HepG2 (cell line): ENCODE measurements around the gene EBF4. TPM values are rescaled to one million over a fixed set of nuclear protein-coding genes. Genes with fewer than 3 reads are reported as not detected.

ENCODE experiments used
- BORCS8-MEF2B ChIP-seq: sonication (generic); formaldehyde crosslinking; IDR thresholded peaks from 2 replicates; pipeline ENCODE4 v1.8.0; 2022; ENCODE audit warnings: mild to moderate bottlenecking, missing genetic modification reagents
- CAMTA2 ChIP-seq: sonication (generic); formaldehyde crosslinking; IDR thresholded peaks from 2 replicates; pipeline ENCODE4 v1.4.0; 2020; ENCODE audit warnings: mild to moderate bottlenecking, missing genetic modification reagents, borderline replicate concordance
- EEA1 ChIP-seq: sonication (generic); formaldehyde crosslinking; IDR thresholded peaks from 2 replicates; pipeline ENCODE4 v1.5.1; 2020; ENCODE audit warnings: mild to moderate bottlenecking, missing genetic modification reagents, borderline replicate concordance
- ETV6 ChIP-seq: sonication (generic); formaldehyde crosslinking; conservative IDR thresholded peaks from 2 replicates; pipeline ENCODE4 v1.4.0; 2020; ENCODE audit warnings: missing genetic modification reagents
- FOXK1 ChIP-seq: sonication (generic); formaldehyde crosslinking; IDR thresholded peaks from 2 replicates; pipeline ENCODE4 v1.4.0; 2020; ENCODE audit warnings: low read depth, missing genetic modification reagents, borderline replicate concordance
- IKZF1 ChIP-seq: fragments of 450-650 bp; IDR thresholded peaks from 2 replicates; pipeline ENCODE4 v1.7.1; 2016
- KDM6A ChIP-seq: IDR thresholded peaks from 2 replicates; pipeline ENCODE4 v1.6.1; 2016; ENCODE audit warnings: low read depth
- MEIS1 ChIP-seq: sonication (generic); formaldehyde crosslinking; IDR thresholded peaks from 2 replicates; pipeline ENCODE4 v1.9.0; 2021; ENCODE audit warnings: mild to moderate bottlenecking, missing genetic modification reagents, moderate library complexity, borderline replicate concordance
- MTF1 ChIP-seq: sonication (generic); formaldehyde crosslinking; IDR thresholded peaks from 2 replicates; pipeline ENCODE4 v1.5.0; 2020; ENCODE audit warnings: missing genetic modification reagents
- NFYC ChIP-seq: IDR thresholded peaks from 2 replicates; pipeline ENCODE4 v1.6.1; 2016; ENCODE audit warnings: missing genetic modification reagents, missing compliant biosample characterization
- NR3C1 ChIP-seq: sonication (generic); formaldehyde crosslinking; IDR thresholded peaks from 2 replicates; pipeline ENCODE4 v1.4.0; 2020; ENCODE audit warnings: missing genetic modification reagents
- SALL1 ChIP-seq: sonication (generic); formaldehyde crosslinking; IDR thresholded peaks from 2 replicates; pipeline ENCODE4 v1.8.0; 2022; ENCODE audit warnings: mild to moderate bottlenecking, missing genetic modification reagents
- SP140L ChIP-seq: sonication (generic); formaldehyde crosslinking; IDR thresholded peaks from 2 replicates; pipeline ENCODE4 v1.4.0; 2020; ENCODE audit warnings: missing genetic modification reagents, borderline replicate concordance
- TBX3 ChIP-seq: fragments of 450-650 bp; IDR thresholded peaks from 2 replicates; pipeline ENCODE4 v1.6.1; 2017; ENCODE audit warnings: antibody characterized with exemption, mild to moderate bottlenecking, inconsistent platforms, borderline replicate concordance
- TFDP2 ChIP-seq: sonication (generic); formaldehyde crosslinking; IDR thresholded peaks from 2 replicates; pipeline ENCODE4 v1.4.0; 2020; ENCODE audit warnings: missing genetic modification reagents
- ZBTB2 ChIP-seq: sonication (generic); formaldehyde crosslinking; IDR thresholded peaks from 2 replicates; pipeline ENCODE4 v1.8.0; 2022; ENCODE audit warnings: low read depth, missing genetic modification reagents
- ZFP62 ChIP-seq: sonication (generic); formaldehyde crosslinking; IDR thresholded peaks from 2 replicates; pipeline ENCODE4 v1.4.0; 2020; ENCODE audit warnings: missing genetic modification reagents
- ZMAT3 ChIP-seq: sonication (generic); formaldehyde crosslinking; conservative IDR thresholded peaks from 2 replicates; pipeline ENCODE4 v1.7.0; 2021; ENCODE audit warnings: missing genetic modification reagents
- ZNF431 ChIP-seq: sonication (generic); formaldehyde crosslinking; IDR thresholded peaks from 2 replicates; pipeline ENCODE4 v1.9.0; 2022; ENCODE audit warnings: missing genetic modification reagents, low read depth, mild to moderate bottlenecking, borderline replicate concordance
- ZNF546 ChIP-seq: sonication (generic); formaldehyde crosslinking; conservative IDR thresholded peaks from 2 replicates; pipeline ENCODE4 v1.8.1; 2023; ENCODE audit warnings: mild to moderate bottlenecking, missing genetic modification reagents
- ZNF576 ChIP-seq: sonication (generic); formaldehyde crosslinking; IDR thresholded peaks from 2 replicates; pipeline ENCODE4 v1.4.0; 2020; ENCODE audit warnings: mild to moderate bottlenecking, missing genetic modification reagents
- ZNF710 ChIP-seq: sonication (generic); formaldehyde crosslinking; IDR thresholded peaks from 2 replicates; pipeline ENCODE4 v1.5.0; 2020; ENCODE audit warnings: mild to moderate bottlenecking, missing genetic modification reagents, borderline replicate concordance
- ZSCAN20 ChIP-seq: sonication (generic); formaldehyde crosslinking; IDR thresholded peaks from 2 replicates; pipeline ENCODE4 v1.4.0; 2020; ENCODE audit warnings: missing genetic modification reagents, mild to moderate bottlenecking, borderline replicate concordance
- polyA plus RNA-seq, 8 experiments: library from polyadenylated mRNA; depleted of rRNA in 3 of 8; stranded (reverse) in 7 of 8; unstranded in 1 of 8; fragments of >200 nt; fragmentation: Illumina TruSeq in 4 of 8; extraction: Trizol in 4 of 8; gene quantifications; 2 replicates each; pipeline versions ENCODE4 v1.2.1 to v1.2.3, GENCODE V29; 2011 to 2016; ENCODE audit warnings: low read depth in 4 of 8, missing spikeins in 1 of 8, mixed read lengths in 1 of 8; ENCODE audit not compliant: insufficient read depth in 1 of 8
- total RNA-seq, 5 experiments: library from RNA; depleted of rRNA; stranded (reverse); fragments of >200 nt; fragmentation: Illumina TruSeq; extraction: Trizol; gene quantifications; 2 replicates each; pipeline ENCODE4 v1.2.3, GENCODE V29; 2016; ENCODE audit warnings: low read depth in 1 of 5
- TF ChIP-seq, protein P1 (sequence below): IDR thresholded peaks from 2 replicates; pipeline ENCODE4 v1.6.1; 2018; ENCODE audit warnings: missing genetic modification reagents

Gene EBF4
- total and polyA plus RNA-seq, 2 of the 13 experiments (the other 11 are each of a cell fraction or from before 2014, with no cell fraction given), result 0.84 to 2.2 TPM

DNA sequence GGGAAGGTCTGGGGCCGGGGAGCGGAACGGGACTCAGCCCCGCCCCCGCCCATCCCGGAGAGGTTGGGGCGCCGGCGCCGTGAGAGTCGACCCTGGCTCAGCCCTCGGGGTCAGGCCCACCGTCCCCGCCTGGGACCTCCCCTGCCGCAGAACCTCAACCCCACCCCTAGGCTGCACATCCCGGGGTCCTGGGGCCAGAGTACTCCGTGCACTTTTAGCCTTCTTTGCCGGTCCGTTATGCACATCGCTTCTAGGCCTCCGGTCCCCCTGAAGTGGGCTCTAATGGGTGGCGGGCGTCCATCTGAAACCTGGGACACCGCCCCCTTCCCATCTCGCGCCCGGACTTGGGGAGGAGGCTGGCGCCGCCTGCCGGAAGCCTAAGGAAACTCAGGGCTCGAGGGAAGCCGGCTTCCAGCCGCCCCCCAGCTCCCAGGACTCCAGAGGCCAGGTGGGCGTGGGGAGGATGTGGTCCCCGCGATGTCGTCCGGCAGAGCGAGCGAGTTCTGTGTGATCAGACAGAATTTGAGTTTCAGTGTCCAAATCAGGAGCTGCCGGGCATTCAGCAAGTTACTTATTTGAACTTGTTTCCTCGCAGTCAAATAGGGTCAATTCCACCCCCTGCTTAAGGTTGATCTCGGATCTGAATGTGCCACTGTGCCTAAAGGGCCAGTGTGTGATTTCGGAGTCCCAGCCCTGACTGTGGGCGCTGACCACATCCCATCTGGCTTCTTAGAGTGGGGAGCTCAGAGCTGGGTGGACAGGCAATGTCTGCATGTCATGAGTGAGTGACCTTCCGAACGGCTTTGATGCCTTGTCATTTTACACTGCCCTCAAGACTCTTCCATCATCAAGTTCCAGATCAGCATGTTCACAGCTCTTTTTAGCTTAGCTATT lies 60.2 kb downstream of the EBF4 start (continued):
- TF ChIP-seq FOXK1 (CRISPR knock-in tag) (no peak), EEA1 (no peak), ZNF710 (CRISPR knock-in tag) (no peak), TFDP2 (CRISPR knock-in tag) (peak; percentile 10; the same call in 1 of the 2 replicates), ZNF576 (CRISPR knock-in tag) (no peak), ZFP62 (no peak), SP140L (CRISPR knock-in tag) (no peak), TBX3 (no peak), ZNF546 (no peak), ZSCAN20 (no peak), KDM6A (CRISPR knock-in tag) (no peak), MTF1 (CRISPR knock-in tag) (no peak), ETV6 (CRISPR knock-in tag) (no peak), ZBTB2 (no peak), NFYC (CRISPR knock-in tag) (no peak), MEIS1 (CRISPR knock-in tag) (no peak; the same call in 1 of the 2 replicates), SALL1 (CRISPR knock-in tag) (peak; percentile 65; the same call in 1 of the 2 replicates), ZMAT3 (CRISPR knock-in tag) (no peak), NR3C1 (CRISPR knock-in tag) (no peak), ZNF431 (no peak), IKZF1 (no peak), CAMTA2 (0 out of 2 replicates have a peak, but pooled peaks have one; percentile 69), BORCS8-MEF2B (CRISPR knock-in tag) (peak; percentile 26; the same call in 1 of the 2 replicates)
- TF ChIP-seq, protein P1, sequence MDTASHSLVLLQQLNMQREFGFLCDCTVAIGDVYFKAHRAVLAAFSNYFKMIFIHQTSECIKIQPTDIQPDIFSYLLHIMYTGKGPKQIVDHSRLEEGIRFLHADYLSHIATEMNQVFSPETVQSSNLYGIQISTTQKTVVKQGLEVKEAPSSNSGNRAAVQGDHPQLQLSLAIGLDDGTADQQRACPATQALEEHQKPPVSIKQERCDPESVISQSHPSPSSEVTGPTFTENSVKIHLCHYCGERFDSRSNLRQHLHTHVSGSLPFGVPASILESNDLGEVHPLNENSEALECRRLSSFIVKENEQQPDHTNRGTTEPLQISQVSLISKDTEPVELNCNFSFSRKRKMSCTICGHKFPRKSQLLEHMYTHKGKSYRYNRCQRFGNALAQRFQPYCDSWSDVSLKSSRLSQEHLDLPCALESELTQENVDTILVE (CRISPR knock-in tag), result no peak
